Measurements from ENCODE around the gene ZBED2. TPM values are rescaled to one million over a fixed set of nuclear protein-coding genes. Genes with fewer than 3 reads are reported as not detected.

ZBED2 gene
- total and polyA plus RNA-seq, 2 of the 8 experiments (the other 6 are each of a cell fraction or from before 2014, with no cell fraction given), result not detected

GRCh38 chr3:111545349-111545748, 49.8 kb downstream of the ZBED2 start:
- Histone ChIP-seq H3K27me3 (replicated peaks in 1 of 4; ENCODE audit: control insufficient read depth in 3 of 4, extremely low read depth in 1 of 4, insufficient read depth in 3 of 4, low read length in 3 of 4) (no peaks in the 10 kb centered on the region), H4K20me1 (replicated peaks in 1 of 2; ENCODE audit: control insufficient read depth in 1 of 2, insufficient read depth in 2 of 2, low read length in 2 of 2) (no peaks in the 10 kb centered on the region), H3K9ac (replicated peaks in 1 of 4; ENCODE audit: extremely low read depth in 1 of 4, low read depth in 3 of 4, low read length in 3 of 4) (no peak overlapping the region), H3K23ac (ENCODE audit: insufficient read length) (no peak overlapping the region), H3K4me1 (replicated peaks in 1 of 4; ENCODE audit: control insufficient read depth in 3 of 4, insufficient read depth in 4 of 4, low read length in 3 of 4) (peaks cover 0 to 3% (median 1%) of the 10 kb centered on the region in 4 experiments; a peak in 1 of 7 replicates), H4K5ac (ENCODE audit: insufficient read length, low read depth, low read length) (no peak overlapping the region), H2AFZ (ENCODE audit: low read length) (no peak overlapping the region), H2BK5ac (ENCODE audit: low read depth, low read length) (no peak overlapping the region), H3K23me2 (ENCODE audit: low read depth, low read length) (no peaks in the 10 kb centered on the region), H4K8ac (ENCODE audit: extremely low read depth, insufficient read depth, low read length) (no peak overlapping the region), H2BK120ac (replicated peaks; ENCODE audit: low read depth, low read length) (no peak overlapping the region), H2BK12ac (ENCODE audit: low read depth, low read length) (no peak overlapping the region), H3K4ac (replicated peaks; ENCODE audit: insufficient read length, low read depth, low read length) (no peak overlapping the region), H3K14ac (ENCODE audit: insufficient read length) (no peak overlapping the region), H3K27ac (ENCODE audit: low read depth, low read length) (no peak overlapping the region), H2BK15ac (ENCODE audit: low read length) (no peak overlapping the region), H3K18ac (ENCODE audit: extremely low read depth, low read length) (no peak overlapping the region), H3K79me1 (ENCODE audit: low read depth, low read length) (no peaks in the 10 kb centered on the region), H2BK20ac (ENCODE audit: low read length) (no peak overlapping the region), H2AK5ac (ENCODE audit: low read depth, low read length) (no peak overlapping the region), H3K9me3 (ENCODE audit: insufficient read depth in 2 of 2, low read depth in 1 of 2, low read length in 1 of 2) (no peaks in the 10 kb centered on the region), H3K79me2 (ENCODE audit: control insufficient read depth in 1 of 2, insufficient read depth in 2 of 2, low read length in 2 of 2) (no peaks in the 10 kb centered on the region), H4K91ac (replicated peaks; ENCODE audit: insufficient read length, low read length) (no peak overlapping the region), H3K56ac (replicated peaks; ENCODE audit: insufficient read length, low read depth, low read length) (no peak overlapping the region), H3K4me2 (ENCODE audit: insufficient read depth in 1 of 2, low read depth in 2 of 2, low read length in 2 of 2) (no peak overlapping the region), H3K4me3 (ENCODE audit: extremely low read depth in 1 of 4, insufficient read depth in 2 of 4, low read depth in 3 of 4, low read length in 4 of 4) (no peak overlapping the region), H3K36me3 (ENCODE audit: control insufficient read depth in 2 of 4, insufficient read depth in 4 of 4, low read length in 3 of 4) (no peaks in the 10 kb centered on the region)
- DNase-seq (ENCODE audit: low read depth in 1 of 2, low spot score in 2 of 2) (no peak), FAIRE-seq (no peak)
- WGBS, 2 experiments (ENCODE audit: extremely low coverage in 1 of 2, insufficient coverage in 1 of 2, insufficient read length in 1 of 2, insufficient replicate concordance in 2 of 2, low coverage in 1 of 2, low lambda C conversion rate in 2 of 2, missing lambda C conversion rate in 1 of 2), result 92% methylated on average over 2 of the region's 2 CpGs; no CpG with 5 or more reads in 1 of the 2 experiments
- ChIA-PET POLR2A (ENCODE audit: partially characterized antibody) (no interaction called here), CTCF (ENCODE audit: partially characterized antibody) (interaction anchor here (1.2 kb wide), 1 partner anchor 31 kb away, joined by 3 read pairs; no protein-coding TSS in a partner anchor)
- no peak for TF ChIP-seq EZH2 (IDR thresholded peaks at IDR 0.05; ENCODE audit: low read depth, low read length, severe bottlenecking)
- TF ChIP-seq SRF (IDR thresholded peaks at IDR 0.05; ENCODE audit: low read depth, low read length), result no peak
- no peak for TF ChIP-seq CTBP2 (IDR thresholded peaks at IDR 0.05; ENCODE audit: borderline replicate concordance, insufficient read depth, insufficient read length, low read length)
- TF ChIP-seq JUND (IDR thresholded peaks at IDR 0.05; ENCODE audit: low read length), result no peak
- TF ChIP-seq SIN3A (conservative IDR thresholded peaks at IDR 0.05 in 1 of 2, IDR thresholded peaks at IDR 0.05 in 1 of 2; ENCODE audit: low read depth in 1 of 2, low read length in 2 of 2), result no peak
- TF ChIP-seq PHF8 (conservative IDR thresholded peaks at IDR 0.05; ENCODE audit: low read depth, low read length), result no peak
- no peak for TF ChIP-seq GTF2F1 (IDR thresholded peaks at IDR 0.05; ENCODE audit: borderline replicate concordance, low read depth, low read length)
- no peak for TF ChIP-seq CBX8 (IDR thresholded peaks at IDR 0.05; ENCODE audit: borderline replicate concordance, low read depth, low read length)
- no peak for TF ChIP-seq RXRA (IDR thresholded peaks at IDR 0.05; ENCODE audit: insufficient read depth, low read depth, low read length)
- TF ChIP-seq, protein P1, sequence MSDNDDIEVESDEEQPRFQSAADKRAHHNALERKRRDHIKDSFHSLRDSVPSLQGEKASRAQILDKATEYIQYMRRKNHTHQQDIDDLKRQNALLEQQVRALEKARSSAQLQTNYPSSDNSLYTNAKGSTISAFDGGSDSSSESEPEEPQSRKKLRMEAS (IDR thresholded peaks at IDR 0.05), result no peak
- TF ChIP-seq SP1 (IDR thresholded peaks at IDR 0.05; ENCODE audit: low read depth, low read length), result no peak
- no peak for TF ChIP-seq CBX5 (IDR thresholded peaks at IDR 0.05; ENCODE audit: low read depth, low read length)
- no peak for TF ChIP-seq KDM4A (IDR thresholded peaks at IDR 0.05; ENCODE audit: low read depth, low read length, severe bottlenecking)
- no peak for TF ChIP-seq BACH1 (IDR thresholded peaks at IDR 0.05; ENCODE audit: low read length)

All from H1 (cell line).